H1 (cell line): ENCODE data around the gene ASRGL1. TPM values are rescaled to one million over a fixed set of nuclear protein-coding genes. Genes with fewer than 3 reads are reported as not detected.

Source experiments
- CBX8 ChIP-seq: fragments of 300-800, 300-1000 bp; sonication (generic); IDR thresholded peaks from 2 replicates; pipeline ENCODE4 v1.7.1; 2016; ENCODE audit warnings: low read depth, low read length, borderline replicate concordance
- KDM5A ChIP-seq: fragments of 200-600 bp; IDR thresholded peaks from 2 replicates; pipeline ENCODE4 v1.7.1; 2012; ENCODE audit warnings: mild to moderate bottlenecking, low read length, inconsistent platforms, mixed read lengths
- SP4 ChIP-seq: IDR thresholded peaks from 2 replicates; pipeline ENCODE4 v1.6.1; 2012; ENCODE audit warnings: low read length, inconsistent platforms
- SRF ChIP-seq: IDR thresholded peaks from 2 replicates; pipeline ENCODE4 v1.6.1; 2011; ENCODE audit warnings: mild to moderate bottlenecking, low read depth, low read length, moderate library complexity
- polyA plus RNA-seq, 7 experiments: library from polyadenylated mRNA; depleted of rRNA in 3 of 7; stranded (reverse) in 5 of 7; unstranded in 2 of 7; fragments of >200 nt in 5 of 7; fragments of 200-250 nt in 2 of 7; gene quantifications; 1 replicate in 5 of 7; 2 replicates in 1 of 7; 4 replicates in 1 of 7; pipeline versions ENCODE4 v1.2.1 to v1.2.3, GENCODE V29; 2011 to 2013; ENCODE audit warnings: missing spikeins in 2 of 7, mixed read lengths in 2 of 7
- total RNA-seq: library from RNA; stranded (reverse); fragmentation: NEBNext Ultra II Directional; extraction: Animal tissue kit (Norgen Biotek cat#: 25700); gene quantifications from 2 replicates; pipeline ENCODE4 v1.2.1, GENCODE V29; 2021
- TF ChIP-seq, protein P1 (sequence below): fragments of 300-600 bp; sonication (generic); IDR thresholded peaks from 2 replicates; pipeline ENCODE4 v1.7.1; 2012; ENCODE audit warnings: low read length, moderate library complexity, mild to moderate bottlenecking, inconsistent platforms; ENCODE audit not compliant: insufficient replicate concordance

Gene ASRGL1
- total and polyA plus RNA-seq, 2 of the 8 experiments (the other 6 are each of a cell fraction or from before 2014, with no cell fraction given), result 19.9 to 23.5 TPM

DNA sequence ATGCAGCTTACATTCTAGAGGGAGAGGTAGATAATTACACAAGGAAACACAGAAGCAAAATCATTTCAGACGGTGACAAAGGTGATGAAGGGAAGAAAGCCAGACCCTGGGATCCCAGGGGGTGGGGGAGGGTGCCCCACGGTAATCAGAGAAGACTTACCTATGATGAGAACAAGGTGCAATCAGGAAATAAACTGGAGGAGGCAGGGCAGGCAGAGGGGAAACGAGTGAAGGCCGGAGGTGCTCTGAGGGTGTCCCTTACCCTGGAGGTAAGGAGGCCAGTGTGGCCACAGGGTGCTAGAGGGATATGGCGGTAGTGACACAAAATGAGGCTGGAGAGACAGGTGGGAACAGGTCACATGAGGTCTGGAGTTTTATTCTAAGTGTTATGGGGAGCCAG is 67.7 kb downstream of the ASRGL1 start (continued):
- TF ChIP-seq, protein P1, sequence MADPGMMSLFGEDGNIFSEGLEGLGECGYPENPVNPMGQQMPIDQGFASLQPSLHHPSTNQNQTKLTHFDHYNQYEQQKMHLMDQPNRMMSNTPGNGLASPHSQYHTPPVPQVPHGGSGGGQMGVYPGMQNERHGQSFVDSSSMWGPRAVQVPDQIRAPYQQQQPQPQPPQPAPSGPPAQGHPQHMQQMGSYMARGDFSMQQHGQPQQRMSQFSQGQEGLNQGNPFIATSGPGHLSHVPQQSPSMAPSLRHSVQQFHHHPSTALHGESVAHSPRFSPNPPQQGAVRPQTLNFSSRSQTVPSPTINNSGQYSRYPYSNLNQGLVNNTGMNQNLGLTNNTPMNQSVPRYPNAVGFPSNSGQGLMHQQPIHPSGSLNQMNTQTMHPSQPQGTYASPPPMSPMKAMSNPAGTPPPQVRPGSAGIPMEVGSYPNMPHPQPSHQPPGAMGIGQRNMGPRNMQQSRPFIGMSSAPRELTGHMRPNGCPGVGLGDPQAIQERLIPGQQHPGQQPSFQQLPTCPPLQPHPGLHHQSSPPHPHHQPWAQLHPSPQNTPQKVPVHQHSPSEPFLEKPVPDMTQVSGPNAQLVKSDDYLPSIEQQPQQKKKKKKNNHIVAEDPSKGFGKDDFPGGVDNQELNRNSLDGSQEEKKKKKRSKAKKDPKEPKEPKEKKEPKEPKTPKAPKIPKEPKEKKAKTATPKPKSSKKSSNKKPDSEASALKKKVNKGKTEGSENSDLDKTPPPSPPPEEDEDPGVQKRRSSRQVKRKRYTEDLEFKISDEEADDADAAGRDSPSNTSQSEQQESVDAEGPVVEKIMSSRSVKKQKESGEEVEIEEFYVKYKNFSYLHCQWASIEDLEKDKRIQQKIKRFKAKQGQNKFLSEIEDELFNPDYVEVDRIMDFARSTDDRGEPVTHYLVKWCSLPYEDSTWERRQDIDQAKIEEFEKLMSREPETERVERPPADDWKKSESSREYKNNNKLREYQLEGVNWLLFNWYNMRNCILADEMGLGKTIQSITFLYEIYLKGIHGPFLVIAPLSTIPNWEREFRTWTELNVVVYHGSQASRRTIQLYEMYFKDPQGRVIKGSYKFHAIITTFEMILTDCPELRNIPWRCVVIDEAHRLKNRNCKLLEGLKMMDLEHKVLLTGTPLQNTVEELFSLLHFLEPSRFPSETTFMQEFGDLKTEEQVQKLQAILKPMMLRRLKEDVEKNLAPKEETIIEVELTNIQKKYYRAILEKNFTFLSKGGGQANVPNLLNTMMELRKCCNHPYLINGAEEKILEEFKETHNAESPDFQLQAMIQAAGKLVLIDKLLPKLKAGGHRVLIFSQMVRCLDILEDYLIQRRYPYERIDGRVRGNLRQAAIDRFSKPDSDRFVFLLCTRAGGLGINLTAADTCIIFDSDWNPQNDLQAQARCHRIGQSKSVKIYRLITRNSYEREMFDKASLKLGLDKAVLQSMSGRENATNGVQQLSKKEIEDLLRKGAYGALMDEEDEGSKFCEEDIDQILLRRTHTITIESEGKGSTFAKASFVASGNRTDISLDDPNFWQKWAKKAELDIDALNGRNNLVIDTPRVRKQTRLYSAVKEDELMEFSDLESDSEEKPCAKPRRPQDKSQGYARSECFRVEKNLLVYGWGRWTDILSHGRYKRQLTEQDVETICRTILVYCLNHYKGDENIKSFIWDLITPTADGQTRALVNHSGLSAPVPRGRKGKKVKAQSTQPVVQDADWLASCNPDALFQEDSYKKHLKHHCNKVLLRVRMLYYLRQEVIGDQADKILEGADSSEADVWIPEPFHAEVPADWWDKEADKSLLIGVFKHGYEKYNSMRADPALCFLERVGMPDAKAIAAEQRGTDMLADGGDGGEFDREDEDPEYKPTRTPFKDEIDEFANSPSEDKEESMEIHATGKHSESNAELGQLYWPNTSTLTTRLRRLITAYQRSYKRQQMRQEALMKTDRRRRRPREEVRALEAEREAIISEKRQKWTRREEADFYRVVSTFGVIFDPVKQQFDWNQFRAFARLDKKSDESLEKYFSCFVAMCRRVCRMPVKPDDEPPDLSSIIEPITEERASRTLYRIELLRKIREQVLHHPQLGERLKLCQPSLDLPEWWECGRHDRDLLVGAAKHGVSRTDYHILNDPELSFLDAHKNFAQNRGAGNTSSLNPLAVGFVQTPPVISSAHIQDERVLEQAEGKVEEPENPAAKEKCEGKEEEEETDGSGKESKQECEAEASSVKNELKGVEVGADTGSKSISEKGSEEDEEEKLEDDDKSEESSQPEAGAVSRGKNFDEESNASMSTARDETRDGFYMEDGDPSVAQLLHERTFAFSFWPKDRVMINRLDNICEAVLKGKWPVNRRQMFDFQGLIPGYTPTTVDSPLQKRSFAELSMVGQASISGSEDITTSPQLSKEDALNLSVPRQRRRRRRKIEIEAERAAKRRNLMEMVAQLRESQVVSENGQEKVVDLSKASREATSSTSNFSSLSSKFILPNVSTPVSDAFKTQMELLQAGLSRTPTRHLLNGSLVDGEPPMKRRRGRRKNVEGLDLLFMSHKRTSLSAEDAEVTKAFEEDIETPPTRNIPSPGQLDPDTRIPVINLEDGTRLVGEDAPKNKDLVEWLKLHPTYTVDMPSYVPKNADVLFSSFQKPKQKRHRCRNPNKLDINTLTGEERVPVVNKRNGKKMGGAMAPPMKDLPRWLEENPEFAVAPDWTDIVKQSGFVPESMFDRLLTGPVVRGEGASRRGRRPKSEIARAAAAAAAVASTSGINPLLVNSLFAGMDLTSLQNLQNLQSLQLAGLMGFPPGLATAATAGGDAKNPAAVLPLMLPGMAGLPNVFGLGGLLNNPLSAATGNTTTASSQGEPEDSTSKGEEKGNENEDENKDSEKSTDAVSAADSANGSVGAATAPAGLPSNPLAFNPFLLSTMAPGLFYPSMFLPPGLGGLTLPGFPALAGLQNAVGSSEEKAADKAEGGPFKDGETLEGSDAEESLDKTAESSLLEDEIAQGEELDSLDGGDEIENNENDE, result no peak
- TF ChIP-seq CBX8 (no peak), KDM5A (no peak), SRF (no peak), SP4 (no peak)
- TF ChIP-seq, all 59 proteins: peak for 0
